Gastrocnemius medialis (tissue), 4 donors: ENCODE data around the gene USP34. TPM values are rescaled to one million over a fixed set of nuclear protein-coding genes. Genes with fewer than 3 reads are reported as not detected.

Experiments
- ATAC-seq, 2 donors: fragments of 150-250 bp; one replicate each; pipeline ENCODE4 v1.9.1; 2016
- DNase-seq, 2 donors: peaks; one replicate each; pipeline ENCODE4 v3.0.0-alpha.2; 2019
- H3K27ac ChIP-seq, 4 donors: fragments of 200-600 bp; sonication (generic); 1 replicate in 1 of 4; 2 replicates in 3 of 4; pipeline ENCODE4 v1.5.1; 2016 to 2018; ENCODE audit warnings: mild to moderate bottlenecking in 2 of 4, moderate library complexity in 1 of 4
- H3K27me3 ChIP-seq, 3 donors: fragments of 200-600 bp; sonication (generic) in 2 of 3; 1 replicate in 1 of 3; 2 replicates in 2 of 3; pipeline versions ENCODE4 v1.5.1 to v1.6.0; 2016 to 2019; ENCODE audit warnings: mild to moderate bottlenecking in 1 of 3, moderate library complexity in 1 of 3
- H3K36me3 ChIP-seq, 2 donors: fragments of 200-600 bp; sonication (generic) in 1 of 2; one replicate each; pipeline ENCODE4 v1.5.1; 2017 to 2018
- H3K4me1 ChIP-seq, 2 donors: fragments of 200-600 bp; sonication (generic) in 1 of 2; one replicate each; pipeline ENCODE4 v1.5.1; 2016 to 2017; ENCODE audit warnings: mild to moderate bottlenecking in 2 of 2
- H3K4me3 ChIP-seq, 4 donors: fragments of 200-600 bp; sonication (generic) in 3 of 4; 1 replicate in 1 of 4; 2 replicates in 3 of 4; pipeline ENCODE4 v1.5.1; 2016 to 2019; ENCODE audit warnings: mild to moderate bottlenecking in 2 of 4
- H3K9me3 ChIP-seq, 3 donors: fragments of 200-600 bp; sonication (generic) in 2 of 3; 1 replicate in 1 of 3; 2 replicates in 2 of 3; pipeline ENCODE4 v1.5.1; 2016 to 2019
- CTCF ChIP-seq, 5 experiments: fragments of 450-650 bp in 3 of 5; fragments of 200-600 bp in 2 of 5; sonication (generic) in 2 of 5; IDR thresholded peaks in 4 of 5; conservative IDR thresholded peaks in 1 of 5; 1 replicate in 4 of 5; 2 replicates in 1 of 5; pipeline ENCODE4 v1.5.1; 2016 to 2019; ENCODE audit warnings: antibody characterized with exemption in 5 of 5, mild to moderate bottlenecking in 3 of 5, moderate library complexity in 3 of 5
- POLR2A ChIP-seq, 2 donors: fragments of 450-650 bp; IDR thresholded peaks; one replicate each; pipeline ENCODE4 v1.6.1; 2017; ENCODE audit warnings: antibody characterized with exemption in 2 of 2, mild to moderate bottlenecking in 2 of 2, moderate library complexity in 2 of 2
- in situ Hi-C, 4 donors: fragments of 200-750 bp; cut with MboI; loops; one replicate each; pipeline versions ENCODE4 v1.15.0 to v1.8.0; 2017; ENCODE audit warnings: low sequenced_read_pairs in 4 of 4
- intact Hi-C: fragments of 100-400 bp; cut with DNase I; formaldehyde crosslinking; loops from one replicate; pipeline ENCODE4 v1.15.1; 2023; ENCODE audit warnings: low total_unique reads
- total RNA-seq, 4 donors: library from RNA; depleted of rRNA; stranded (reverse); fragments of >200 nt; gene quantifications; one replicate each; pipeline versions ENCODE4 v1.1.0 to v1.2.3, GENCODE V29; 2016

The USP34 gene
- total RNA-seq, 4 donors from 2014 or later, result 64.5 to 150 (median 76.3) TPM

DNA sequence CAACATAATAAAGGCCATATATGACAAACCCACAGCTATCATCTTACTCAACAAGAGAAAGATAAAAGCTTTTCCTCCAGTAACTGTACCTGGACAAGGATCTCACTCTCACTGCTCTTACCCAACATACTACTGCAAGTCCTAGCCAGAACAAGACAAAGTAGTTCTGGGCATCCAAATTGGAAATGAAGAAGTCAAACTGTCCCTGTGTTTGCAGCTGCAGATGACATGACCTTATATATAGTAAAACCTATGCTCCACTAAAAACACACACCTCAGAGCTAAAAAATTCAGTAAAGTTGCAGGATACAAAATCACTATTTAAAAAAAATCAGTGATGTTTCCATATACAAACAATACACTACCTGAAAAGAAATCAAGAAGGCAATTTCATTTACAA, 32.2 kb downstream of the USP34 start:
- no peaks in the 10 kb centered on the region for H3K9me3 ChIP-seq
- H3K27ac ChIP-seq, result peak overlapping the region; percentile 83 to 86 (median 85)
- H3K36me3 ChIP-seq, result no peaks in the 10 kb centered on the region
- H3K4me3 ChIP-seq, result no peak overlapping the region
- in situ Hi-C loops (no loop called here), intact Hi-C loops (loop anchor here (2.0 to 10.0 kb wide), 2 partner anchors 266 to 326 kb away; no protein-coding TSS in a partner anchor)
- ATAC-seq, result no peak
- TF ChIP-seq POLR2A (IDR thresholded peaks at IDR 0.05) (no peak), CTCF (IDR thresholded peaks at IDR 0.05 in 4 of 5, conservative IDR thresholded peaks at IDR 0.05 in 1 of 5) (no peak)
- H3K27me3 ChIP-seq, result no peaks in the 10 kb centered on the region
- H3K4me1 ChIP-seq, result peaks cover 80 to 88% of the 10 kb centered on the region in 2 donors
- DNase-seq, result no peak

DNA sequence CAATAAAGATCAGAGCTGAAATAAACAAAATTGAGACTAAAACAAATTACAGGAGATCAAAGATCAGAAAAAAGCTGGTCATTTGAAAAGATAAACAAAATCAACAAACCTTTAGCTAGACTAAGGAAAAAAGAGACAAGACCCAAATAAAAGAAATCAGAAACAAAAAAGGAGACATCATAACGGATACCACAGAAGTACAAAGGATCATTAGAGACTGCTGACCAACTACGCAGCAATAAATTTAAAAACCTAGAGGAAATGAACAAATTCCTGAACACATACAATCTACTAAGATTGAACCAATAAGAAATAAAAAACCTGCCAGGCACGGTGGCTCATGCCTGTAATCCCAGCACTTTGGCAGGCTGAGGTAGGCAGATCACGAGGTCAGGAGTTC, 33.7 kb downstream of the USP34 start:
- H3K4me1 ChIP-seq, result peaks cover 81 to 84% of the 10 kb centered on the region in 2 donors
- no peaks in the 10 kb centered on the region for H3K27me3 ChIP-seq
- H3K36me3 ChIP-seq, result no peaks in the 10 kb centered on the region
- in situ Hi-C loops (no loop called here), intact Hi-C loops (loop anchor here (10.0 kb wide), 1 partner anchor 328 kb away; no protein-coding TSS in a partner anchor)
- DNase-seq, result no peak
- TF ChIP-seq POLR2A (IDR thresholded peaks at IDR 0.05), result no peak
- TF ChIP-seq CTCF (IDR thresholded peaks at IDR 0.05 in 4 of 5, conservative IDR thresholded peaks at IDR 0.05 in 1 of 5), result no peak
- no peaks in the 10 kb centered on the region for H3K9me3 ChIP-seq
- no peak for ATAC-seq
- H3K4me3 ChIP-seq, result no peak overlapping the region
- peak overlapping the region; percentile 83 to 86 (median 85) for H3K27ac ChIP-seq

DNA sequence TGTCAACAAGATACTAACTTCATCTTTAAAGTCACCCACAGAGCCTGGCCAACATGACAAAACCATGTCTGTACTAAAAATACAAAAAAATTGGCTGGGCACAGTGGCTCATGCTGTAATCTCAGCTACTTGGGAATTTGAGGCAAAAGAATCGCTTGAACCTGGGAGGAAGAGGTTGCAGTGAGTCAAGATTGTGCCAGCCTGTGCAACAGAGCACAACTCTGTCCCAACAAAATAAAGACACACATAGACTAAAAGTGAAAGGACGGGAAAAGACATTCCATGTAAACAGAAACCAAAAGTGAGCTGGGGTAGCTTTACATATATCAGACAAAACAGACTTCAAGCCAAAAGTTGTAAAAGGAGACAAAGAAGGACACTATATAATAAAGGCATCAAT, 34.8 kb downstream of the USP34 start:
- ATAC-seq (peak; percentile 68 to 73), DNase-seq (peak; percentile 55 to 81)
- intact Hi-C loops, result loop anchor here (10.0 kb wide), 1 partner anchor 329 kb away; no protein-coding TSS in a partner anchor
- TF ChIP-seq POLR2A (IDR thresholded peaks at IDR 0.05) (no peak), CTCF (IDR thresholded peaks at IDR 0.05 in 4 of 5, conservative IDR thresholded peaks at IDR 0.05 in 1 of 5) (no peak)
- Histone ChIP-seq H3K4me3 (peak overlapping the region; percentile 21 to 37 (median 23)), H3K27ac (peak overlapping the region; percentile 83 to 86 (median 85)), H3K36me3 (no peaks in the 10 kb centered on the region), H3K9me3 (no peaks in the 10 kb centered on the region), H3K4me1 (peaks cover 70 to 74% of the 10 kb centered on the region in 2 donors), H3K27me3 (no peaks in the 10 kb centered on the region)
- in situ Hi-C loops, result no loop called here

DNA sequence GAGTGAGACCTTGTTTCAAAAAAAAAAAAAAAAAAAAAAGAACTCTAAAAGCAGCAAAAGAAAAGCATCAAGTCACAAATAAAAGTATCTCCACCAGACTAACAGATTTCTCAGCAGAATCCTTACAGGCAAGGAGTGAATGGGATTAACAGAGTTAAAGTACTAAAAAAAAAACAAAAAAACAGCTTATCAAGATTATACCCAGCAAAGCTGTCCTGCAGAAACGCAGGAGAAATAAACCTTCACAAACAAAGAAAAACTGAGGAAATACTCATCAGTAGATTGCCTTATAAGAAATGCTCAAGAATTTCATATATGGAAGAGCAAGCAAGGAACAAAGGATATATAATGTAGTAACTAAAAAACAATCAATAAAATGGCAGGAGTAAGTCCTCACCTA, 35.6 kb downstream of the USP34 start:
- ATAC-seq, result no peak
- intact Hi-C loops, result loop anchor here (2.0 to 10.0 kb wide), 2 partner anchors 36 to 330 kb away; partner anchors contain the start of gene USP34
- DNase-seq, result no peak
- TF ChIP-seq CTCF (IDR thresholded peaks at IDR 0.05 in 4 of 5, conservative IDR thresholded peaks at IDR 0.05 in 1 of 5) (no peak), POLR2A (IDR thresholded peaks at IDR 0.05) (no peak)
- Histone ChIP-seq H3K27me3 (no peaks in the 10 kb centered on the region), H3K4me3 (no peak overlapping the region), H3K36me3 (no peaks in the 10 kb centered on the region), H3K9me3 (no peaks in the 10 kb centered on the region), H3K27ac (peak overlapping the region; percentile 83 to 86 (median 85)), H3K4me1 (peaks cover 63 to 69% of the 10 kb centered on the region in 2 donors)
- in situ Hi-C loops, result no loop called here
